ENCODE data around the gene UBE2Z. TPM values are rescaled to one million over a fixed set of nuclear protein-coding genes. Genes with fewer than 3 reads are reported as not detected.
A peak's percentile ranks its signal among the peaks of the same experiment; 100 is the strongest.

The UBE2Z gene
- total and polyA plus RNA-seq, 2 of the 8 experiments (the other 6 are each of a cell fraction or from before 2014, with no cell fraction given): 73.4 to 75.9 TPM

- DNase-seq (ENCODE audit: low read depth in 1 of 2, low spot score in 2 of 2) (no peak), FAIRE-seq (no peak)
- H3K18ac ChIP-seq (ENCODE audit: extremely low read depth, low read length): no peak overlapping the region
- no peak overlapping the region for H3K27ac ChIP-seq (ENCODE audit: low read depth, low read length)
- no peak overlapping the region for H4K91ac ChIP-seq (replicated peaks; ENCODE audit: insufficient read length, low read length)
- no peak overlapping the region for H3K23ac ChIP-seq (ENCODE audit: insufficient read length)
- no peak overlapping the region for H3K56ac ChIP-seq (replicated peaks; ENCODE audit: insufficient read length, low read depth, low read length)
- no peaks in the 10 kb centered on the region for H3K27me3 ChIP-seq (replicated peaks in 1 of 4; ENCODE audit: control insufficient read depth in 3 of 4, extremely low read depth in 1 of 4, insufficient read depth in 3 of 4, low read length in 3 of 4)
- no peak overlapping the region for H2BK5ac ChIP-seq (ENCODE audit: low read depth, low read length)
- no peak overlapping the region for H2BK120ac ChIP-seq (replicated peaks; ENCODE audit: low read depth, low read length)
- H2BK20ac ChIP-seq (ENCODE audit: low read length): no peak overlapping the region
- H2BK12ac ChIP-seq (ENCODE audit: low read depth, low read length): no peak overlapping the region
- H3K79me2 ChIP-seq (ENCODE audit: control insufficient read depth in 1 of 2, insufficient read depth in 2 of 2, low read length in 2 of 2): peaks cover 21 to 56% of the 10 kb centered on the region in 2 experiments
- H4K20me1 ChIP-seq (replicated peaks in 1 of 2; ENCODE audit: control insufficient read depth in 1 of 2, insufficient read depth in 2 of 2, low read length in 2 of 2): peaks cover 9 to 23% of the 10 kb centered on the region in 2 experiments
- H3K4me3 ChIP-seq (ENCODE audit: extremely low read depth in 1 of 4, insufficient read depth in 2 of 4, low read depth in 3 of 4, low read length in 4 of 4): peak overlapping the region; percentile 70 to 97 (median 80); a peak in 7 of 8 replicates
- H3K9me3 ChIP-seq (ENCODE audit: insufficient read depth in 2 of 2, low read depth in 1 of 2, low read length in 1 of 2): no peaks in the 10 kb centered on the region
- WGBS, 2 experiments (ENCODE audit: extremely low coverage in 1 of 2, insufficient coverage in 1 of 2, insufficient read length in 1 of 2, insufficient replicate concordance in 2 of 2, low coverage in 1 of 2, low lambda C conversion rate in 2 of 2, missing lambda C conversion rate in 1 of 2): 73% methylated on average over 4 of the region's 4 CpGs; no CpG with 5 or more reads in 1 of the 2 experiments
- H3K36me3 ChIP-seq (ENCODE audit: control insufficient read depth in 2 of 4, insufficient read depth in 4 of 4, low read length in 3 of 4): peaks cover 0 to 41% (median 21%) of the 10 kb centered on the region in 4 experiments; a peak in 7 of 8 replicates
- ChIA-PET CTCF (ENCODE audit: partially characterized antibody) (interaction anchor here (0.6 to 1.1 kb wide), 2 partner anchors 123 to 203 kb away, joined by 3 to 4 read pairs; no protein-coding TSS in a partner anchor), POLR2A (ENCODE audit: partially characterized antibody) (interaction anchor here (0.6 to 8.2 kb wide), 21 partner anchors 10 to 144 kb away, joined by 3 to 93 read pairs (median 5); partner anchors contain the start of genes ATP5MC1, IGF2BP1, SNF8 and TTLL6)
- H2AFZ ChIP-seq (ENCODE audit: low read length): no peak overlapping the region
- H4K5ac ChIP-seq (ENCODE audit: insufficient read length, low read depth, low read length): no peak overlapping the region
- peak overlapping the region; percentile 81 to 88 for H3K4me2 ChIP-seq (ENCODE audit: insufficient read depth in 1 of 2, low read depth in 2 of 2, low read length in 2 of 2)
- H3K23me2 ChIP-seq (ENCODE audit: low read depth, low read length): peaks cover 8% of the 10 kb centered on the region
- no peak overlapping the region for H2AK5ac ChIP-seq (ENCODE audit: low read depth, low read length)
- no peak overlapping the region for H3K14ac ChIP-seq (ENCODE audit: insufficient read length)
- no peak overlapping the region for H3K4ac ChIP-seq (replicated peaks; ENCODE audit: insufficient read length, low read depth, low read length)
- H4K8ac ChIP-seq (ENCODE audit: extremely low read depth, insufficient read depth, low read length): no peak overlapping the region
- no peak overlapping the region for H2BK15ac ChIP-seq (ENCODE audit: low read length)
- H3K9ac ChIP-seq (replicated peaks in 1 of 4; ENCODE audit: extremely low read depth in 1 of 4, low read depth in 3 of 4, low read length in 3 of 4): peak overlapping the region in 2 of 4 experiments; percentile 16 to 32; a peak in 4 of 7 replicates
- H3K79me1 ChIP-seq (ENCODE audit: low read depth, low read length): peaks cover 21% of the 10 kb centered on the region
- peaks cover 5 to 17% (median 6%) of the 10 kb centered on the region in 4 experiments for H3K4me1 ChIP-seq (replicated peaks in 1 of 4; ENCODE audit: control insufficient read depth in 3 of 4, insufficient read depth in 4 of 4, low read length in 3 of 4)
- TF ChIP-seq ATF3 (IDR thresholded peaks at IDR 0.05; ENCODE audit: insufficient read depth, low read depth, low read length) (no peak), GABPA (IDR thresholded peaks at IDR 0.05; ENCODE audit: borderline replicate concordance, insufficient read depth, low read length) (no peak), SP4 (IDR thresholded peaks at IDR 0.05; ENCODE audit: low read length) (no peak), SP1 (IDR thresholded peaks at IDR 0.05; ENCODE audit: low read depth, low read length) (no peak), CTBP2 (IDR thresholded peaks at IDR 0.05; ENCODE audit: borderline replicate concordance, insufficient read depth, insufficient read length, low read length) (no peak), POU5F1 (IDR thresholded peaks at IDR 0.05; ENCODE audit: low read depth, low read length) (no peak), RXRA (IDR thresholded peaks at IDR 0.05; ENCODE audit: insufficient read depth, low read depth, low read length) (no peak), CTCF (IDR thresholded peaks at IDR 0.05; ENCODE audit: control extremely low read depth in 1 of 3, insufficient read depth in 1 of 3, low read depth in 1 of 3, low read length in 3 of 3) (no peak), SIX5 (IDR thresholded peaks at IDR 0.05; ENCODE audit: low read depth, low read length) (no peak), MAX (IDR thresholded peaks at IDR 0.05) (no peak)
Measured at GRCh38 chr17:48909783-48910182, 1.6 kb downstream of the UBE2Z start.
